ENCODE data around the gene REV3L. TPM values are rescaled to one million over a fixed set of nuclear protein-coding genes. Genes with fewer than 3 reads are reported as not detected.
"Not testable (repeated sequence)": the region's sequence is repeated elsewhere in the genome, so short reads cannot be mapped to it uniquely, and the experiment has no call there.

Gene REV3L
- total RNA-seq, 1 donor from 2014 or later: 22.2 TPM

- TF ChIP-seq CTCF (conservative IDR thresholded peaks at IDR 0.05): no peak
- peak overlapping the region; percentile 12 for H3K27ac Mint-ChIP-seq (ENCODE audit: unreplicated experiment)
Measured at GRCh38 chr6:111258615-111259088, 224.4 kb downstream of the REV3L start.

DNA sequence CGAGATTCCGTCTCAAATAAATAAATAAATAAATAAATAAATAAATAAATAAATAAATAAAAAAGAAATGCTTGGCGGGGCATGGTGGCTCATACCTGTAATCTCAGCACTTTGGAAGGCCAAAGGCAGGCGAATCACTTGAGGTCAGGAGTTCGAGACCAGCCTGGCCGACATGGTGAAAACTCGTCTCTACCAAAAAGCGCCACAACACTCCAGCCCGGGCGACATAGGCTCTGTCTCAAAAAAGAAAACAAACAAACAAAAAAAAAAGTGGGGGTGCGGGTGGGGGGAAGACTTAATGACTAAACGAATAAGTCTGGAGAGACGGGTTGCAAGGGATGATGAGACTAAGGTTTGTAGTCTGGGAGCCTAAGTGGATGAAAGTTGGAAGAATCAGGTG, 225.0 kb downstream of the REV3L start:
- DNase-seq (ENCODE audit: low read depth, low spot score): no peak
- no peak for TF ChIP-seq CTCF (conservative IDR thresholded peaks at IDR 0.05)
- H3K4me3 Mint-ChIP-seq: no peak overlapping the region
- H3K27me3 Mint-ChIP-seq (ENCODE audit: low read depth): peaks cover 43% of the 10 kb centered on the region
- H3K36me3 Mint-ChIP-seq (ENCODE audit: low read depth): no peaks in the 10 kb centered on the region
- no peak overlapping the region for H3K27ac Mint-ChIP-seq (ENCODE audit: unreplicated experiment)
- H3K4me1 Mint-ChIP-seq: peaks cover 31% of the 10 kb centered on the region
- H3K9me3 Mint-ChIP-seq: no peaks in the 10 kb centered on the region

More at GRCh38 chr6:111258615-111259088, 224.4 kb downstream of the REV3L start:
- Mint-ChIP-seq H3K4me1 (peaks cover 31% of the 10 kb centered on the region), H3K9me3 (no peaks in the 10 kb centered on the region), H3K36me3 (ENCODE audit: low read depth) (no peaks in the 10 kb centered on the region), H3K4me3 (peak overlapping the region; percentile 90), H3K27me3 (ENCODE audit: low read depth) (peaks cover 41% of the 10 kb centered on the region)
- DNase-seq (ENCODE audit: low read depth, low spot score): no peak

- Mint-ChIP-seq H3K36me3 (ENCODE audit: low read depth) (no peaks in the 10 kb centered on the region), H3K27me3 (ENCODE audit: low read depth) (peaks cover 43% of the 10 kb centered on the region), H3K4me3 (no peak overlapping the region), H3K9me3 (no peaks in the 10 kb centered on the region), H3K4me1 (peaks cover 31% of the 10 kb centered on the region), H3K27ac (ENCODE audit: unreplicated experiment) (no peak overlapping the region)
- DNase-seq (ENCODE audit: low read depth, low spot score): no peak
- peak; percentile 21 for TF ChIP-seq CTCF (conservative IDR thresholded peaks at IDR 0.05)
Measured at GRCh38 chr6:111256646-111257045, 226.4 kb downstream of the REV3L start.

- not testable (repeated sequence) for DNase-seq (ENCODE audit: low read depth, low spot score); H3K36me3 Mint-ChIP-seq (ENCODE audit: low read depth); H3K4me3 Mint-ChIP-seq; H3K9me3 Mint-ChIP-seq; H3K27ac Mint-ChIP-seq (ENCODE audit: unreplicated experiment)
- Mint-ChIP-seq H3K27me3 (ENCODE audit: low read depth) (peaks cover 43% of the 10 kb centered on the region), H3K4me1 (peaks cover 27% of the 10 kb centered on the region)
Measured at GRCh38 chr6:111255838-111256237, 227.2 kb downstream of the REV3L start.

DNA sequence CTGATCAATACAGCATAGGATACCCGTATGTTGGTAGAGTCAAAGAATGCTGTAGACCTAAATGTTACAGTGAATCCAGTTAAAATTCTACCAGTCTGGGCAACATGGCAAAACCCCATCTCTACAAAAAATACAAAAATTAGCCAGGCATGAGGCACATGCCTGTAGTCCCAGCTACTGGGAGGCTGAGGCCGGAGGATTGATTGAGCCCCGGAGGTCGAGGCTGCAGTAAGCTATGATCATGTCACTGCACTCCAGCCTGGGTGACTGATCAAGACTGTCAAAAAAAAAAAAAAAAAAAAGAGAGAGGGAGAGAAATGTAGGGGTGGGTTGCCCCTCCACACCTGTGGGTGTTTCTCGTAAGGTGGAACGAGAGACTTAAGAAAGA, 228.2 kb downstream of the REV3L start:
- H3K4me3 Mint-ChIP-seq: no peak overlapping the region

More for the DNA sequence above, 228.2 kb downstream of the REV3L start:
- Mint-ChIP-seq H3K27me3 (ENCODE audit: low read depth) (peaks cover 43% of the 10 kb centered on the region), H3K36me3 (ENCODE audit: low read depth) (no peaks in the 10 kb centered on the region), H3K4me1 (peaks cover 19% of the 10 kb centered on the region), H3K27ac (ENCODE audit: unreplicated experiment) (no peak overlapping the region), H3K9me3 (no peaks in the 10 kb centered on the region)
- no peak for DNase-seq (ENCODE audit: low read depth, low spot score)
- TF ChIP-seq CTCF (conservative IDR thresholded peaks at IDR 0.05): no peak
